OCI-LY3 (cell line): ENCODE data around the gene SMCO3.

Source experiments
- CTCF ChIP-seq: fragments of 200-600, 300-600 bp; sonication (generic); IDR thresholded peaks from 2 replicates; pipeline ENCODE4 v1.5.1; 2014; ENCODE audit warnings: antibody characterized with exemption, low read length, low read depth
- EZH2phosphoT487 ChIP-seq: fragments of 200-600 bp; shearing (Covaris generic); IDR thresholded peaks from 2 replicates; pipeline ENCODE4 v1.6.1; 2018; ENCODE audit warnings: antibody characterized with exemption, mixed run types, low read depth

GRCh38 chr12:14843425-14843887, 29.5 kb upstream of the SMCO3 start, which contains the start of gene ART4:
- TF ChIP-seq CTCF (no peak), EZH2phosphoT487 (no peak)
